ENCODE measurements around the gene OSER1. TPM values are rescaled to one million over a fixed set of nuclear protein-coding genes. Genes with fewer than 3 reads are reported as not detected.

Gene OSER1
- total RNA-seq, 1 experiment from 2014 or later, result 35.7 TPM

DNA sequence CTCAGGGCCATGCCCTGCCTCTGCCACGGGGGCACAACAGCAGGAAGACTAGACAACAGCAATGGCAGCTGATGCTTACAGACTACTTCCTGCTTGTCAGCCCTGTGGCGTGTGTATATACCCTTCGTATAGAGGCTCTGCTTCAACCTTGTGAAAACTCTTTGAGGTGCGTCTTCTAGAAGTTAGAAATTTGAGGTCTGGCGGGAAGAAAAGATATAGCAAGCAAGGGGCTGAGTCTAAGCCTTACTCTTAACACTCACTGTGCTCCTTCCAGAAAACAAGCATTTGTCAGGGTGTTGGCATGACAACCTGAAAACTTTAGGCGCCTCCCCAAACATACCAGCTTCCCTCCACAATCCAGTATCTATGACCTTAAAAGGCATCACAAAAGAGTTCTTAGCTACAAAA is 56.9 kb downstream of the OSER1 start:
- DNase-seq, result no peak
- H2BK15ac ChIP-seq (ENCODE audit: low read depth, low read length), result no peak overlapping the region

More for the DNA sequence above, 56.9 kb downstream of the OSER1 start:
- Mint-ChIP-seq H3K36me3 (ENCODE audit: insufficient read depth in 1 of 3, low read depth in 3 of 3) (no peaks in the 10 kb centered on the region), H3K9me3 (no peaks in the 10 kb centered on the region; a peak in 1 of 5 replicates), H3K27ac (peak overlapping the region in 1 of 3 experiments; percentile 45; a peak in 1 of 7 replicates), H3K4me3 (no peak overlapping the region), H3K27me3 (ENCODE audit: low read depth) (no peaks in the 10 kb centered on the region; the same call in 1 of the 2 replicates), H3K4me1 (peaks cover 0 to 4% of the 10 kb centered on the region in 2 experiments; a peak in 1 of 4 replicates)
- H3K4me1 ChIP-seq (ENCODE audit: insufficient read depth, low read length), result no peaks in the 10 kb centered on the region
- no peak overlapping the region for H4K5ac ChIP-seq (ENCODE audit: insufficient read length, low read depth, low read length)
- H4K91ac ChIP-seq (ENCODE audit: insufficient read length, low read depth, low read length), result no peak overlapping the region
- H3K27ac ChIP-seq (ENCODE audit: insufficient read length, low read depth, low read length), result no peak overlapping the region
- no peaks in the 10 kb centered on the region for H3K9me3 ChIP-seq (ENCODE audit: control insufficient read depth, low read depth, low read length)
- H2AFZ ChIP-seq (ENCODE audit: low read length), result no peak overlapping the region
- H3T11ph ChIP-seq (ENCODE audit: low read length), result no peak overlapping the region
- H2BK20ac ChIP-seq (ENCODE audit: low read depth, low read length, poor library complexity, severe bottlenecking), result no peak overlapping the region
- no CpG with 5 or more reads among the region's 6 CpGs for WGBS (ENCODE audit: extremely low coverage, insufficient read length, low lambda C conversion rate)
- no peaks in the 10 kb centered on the region for H3K23me2 ChIP-seq (ENCODE audit: insufficient read length, low read depth, low read length, poor library complexity, severe bottlenecking)
- TF ChIP-seq, protein P1, sequence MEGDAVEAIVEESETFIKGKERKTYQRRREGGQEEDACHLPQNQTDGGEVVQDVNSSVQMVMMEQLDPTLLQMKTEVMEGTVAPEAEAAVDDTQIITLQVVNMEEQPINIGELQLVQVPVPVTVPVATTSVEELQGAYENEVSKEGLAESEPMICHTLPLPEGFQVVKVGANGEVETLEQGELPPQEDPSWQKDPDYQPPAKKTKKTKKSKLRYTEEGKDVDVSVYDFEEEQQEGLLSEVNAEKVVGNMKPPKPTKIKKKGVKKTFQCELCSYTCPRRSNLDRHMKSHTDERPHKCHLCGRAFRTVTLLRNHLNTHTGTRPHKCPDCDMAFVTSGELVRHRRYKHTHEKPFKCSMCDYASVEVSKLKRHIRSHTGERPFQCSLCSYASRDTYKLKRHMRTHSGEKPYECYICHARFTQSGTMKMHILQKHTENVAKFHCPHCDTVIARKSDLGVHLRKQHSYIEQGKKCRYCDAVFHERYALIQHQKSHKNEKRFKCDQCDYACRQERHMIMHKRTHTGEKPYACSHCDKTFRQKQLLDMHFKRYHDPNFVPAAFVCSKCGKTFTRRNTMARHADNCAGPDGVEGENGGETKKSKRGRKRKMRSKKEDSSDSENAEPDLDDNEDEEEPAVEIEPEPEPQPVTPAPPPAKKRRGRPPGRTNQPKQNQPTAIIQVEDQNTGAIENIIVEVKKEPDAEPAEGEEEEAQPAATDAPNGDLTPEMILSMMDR (conservative IDR thresholded peaks at IDR 0.05), result no peak
- no peak overlapping the region for H2AK5ac ChIP-seq (ENCODE audit: insufficient read length, low read length)
- H3K4me2 ChIP-seq (ENCODE audit: insufficient read depth, insufficient read length, low read length), result no peak overlapping the region
- H3K14ac ChIP-seq (ENCODE audit: insufficient read depth, low read length), result no peak overlapping the region
- no peak overlapping the region for H2BK12ac ChIP-seq (ENCODE audit: insufficient read length, low read depth, low read length)
- no peak overlapping the region for H4K8ac ChIP-seq (replicated peaks; ENCODE audit: insufficient read length, low read depth, low read length)
- H3K79me1 ChIP-seq (ENCODE audit: insufficient read depth, low read depth, low read length, poor library complexity, severe bottlenecking), result no peaks in the 10 kb centered on the region
- H3K56ac ChIP-seq (ENCODE audit: insufficient read length, low read depth, low read length), result no peak overlapping the region
- no peak overlapping the region for H2BK5ac ChIP-seq (ENCODE audit: insufficient read length, low read length)
- H3K79me2 ChIP-seq (ENCODE audit: insufficient read depth, low read length), result no peaks in the 10 kb centered on the region
- no peak overlapping the region for H3K9ac ChIP-seq (ENCODE audit: extremely low read depth, insufficient read length, low read length)
- no peak overlapping the region for H3K18ac ChIP-seq (ENCODE audit: insufficient read length, low read depth, low read length)
- no peak overlapping the region for H3K4ac ChIP-seq (ENCODE audit: low read depth, low read length)
- no peaks in the 10 kb centered on the region for H4K20me1 ChIP-seq (ENCODE audit: control insufficient read depth, insufficient read depth, insufficient read length)
- no peak overlapping the region for H2BK120ac ChIP-seq (ENCODE audit: low read depth, low read length, poor library complexity, severe bottlenecking)
- no peaks in the 10 kb centered on the region for H3K27me3 ChIP-seq (ENCODE audit: insufficient read depth, low read length)
- H3K23ac ChIP-seq (ENCODE audit: insufficient read length, low read depth, low read length), result no peak overlapping the region
